DND-41 (cell line): ENCODE data around the gene PPA2.

Experiments used
- EZH2 ChIP-seq: IDR thresholded peaks from 3 replicates; pipeline ENCODE4 v1.6.1; 2012; ENCODE audit warnings: borderline replicate concordance, low read depth, mild to moderate bottlenecking, moderate library complexity, low read length, inconsistent platforms; ENCODE audit not compliant: severe bottlenecking
- TF ChIP-seq, protein P1 (sequence below): IDR thresholded peaks from 2 replicates; pipeline ENCODE4 v1.5.1; 2012; ENCODE audit warnings: borderline replicate concordance, low read length, moderate library complexity, mild to moderate bottlenecking; ENCODE audit not compliant: poor library complexity, severe bottlenecking; ENCODE audit errors: extremely low read depth

DNA sequence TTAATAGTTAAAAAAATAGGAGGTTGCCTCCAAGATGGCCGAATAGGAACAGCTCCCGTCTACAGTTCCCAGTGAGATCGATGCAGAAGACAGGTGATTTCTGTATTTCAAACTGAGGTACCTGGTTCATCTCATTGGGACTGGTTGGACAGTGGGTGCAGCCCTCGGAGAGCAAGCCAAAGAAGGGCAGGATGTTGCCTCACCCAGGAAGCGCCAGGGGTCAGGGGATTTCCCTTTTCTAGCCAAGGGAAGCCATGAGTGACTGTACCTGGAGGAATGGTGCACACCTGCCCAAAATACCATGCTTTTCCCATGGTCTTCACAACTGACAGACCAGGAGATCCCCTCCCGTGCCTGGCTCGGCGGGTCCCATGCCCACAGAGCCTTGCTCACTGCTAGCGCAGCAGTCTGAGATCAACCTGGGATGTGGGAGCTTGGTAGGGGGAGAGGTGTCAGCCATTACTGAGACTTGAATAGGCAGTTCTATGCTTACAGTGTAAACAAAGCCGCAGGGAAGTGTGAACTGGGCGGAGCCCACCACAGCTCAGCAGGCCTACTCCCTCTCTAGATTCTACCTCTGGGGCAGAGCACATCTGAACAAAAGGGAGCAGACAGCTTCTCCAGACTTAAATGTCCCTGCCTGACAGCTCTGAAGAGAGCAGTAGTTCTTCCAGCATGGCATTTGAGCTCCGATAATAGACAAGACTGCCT lies 47.5 kb downstream of the PPA2 start:
- TF ChIP-seq, protein P1, sequence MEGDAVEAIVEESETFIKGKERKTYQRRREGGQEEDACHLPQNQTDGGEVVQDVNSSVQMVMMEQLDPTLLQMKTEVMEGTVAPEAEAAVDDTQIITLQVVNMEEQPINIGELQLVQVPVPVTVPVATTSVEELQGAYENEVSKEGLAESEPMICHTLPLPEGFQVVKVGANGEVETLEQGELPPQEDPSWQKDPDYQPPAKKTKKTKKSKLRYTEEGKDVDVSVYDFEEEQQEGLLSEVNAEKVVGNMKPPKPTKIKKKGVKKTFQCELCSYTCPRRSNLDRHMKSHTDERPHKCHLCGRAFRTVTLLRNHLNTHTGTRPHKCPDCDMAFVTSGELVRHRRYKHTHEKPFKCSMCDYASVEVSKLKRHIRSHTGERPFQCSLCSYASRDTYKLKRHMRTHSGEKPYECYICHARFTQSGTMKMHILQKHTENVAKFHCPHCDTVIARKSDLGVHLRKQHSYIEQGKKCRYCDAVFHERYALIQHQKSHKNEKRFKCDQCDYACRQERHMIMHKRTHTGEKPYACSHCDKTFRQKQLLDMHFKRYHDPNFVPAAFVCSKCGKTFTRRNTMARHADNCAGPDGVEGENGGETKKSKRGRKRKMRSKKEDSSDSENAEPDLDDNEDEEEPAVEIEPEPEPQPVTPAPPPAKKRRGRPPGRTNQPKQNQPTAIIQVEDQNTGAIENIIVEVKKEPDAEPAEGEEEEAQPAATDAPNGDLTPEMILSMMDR, result no peak
- TF ChIP-seq EZH2, result no peak
